MM.1S (cell line): ENCODE results near the gene RYR2.

ENCODE experiments used
- DNase-seq: peaks from one replicate; pipeline ENCODE4 v3.0.0-alpha.2; 2015
- H2AFZ ChIP-seq: fragments of 300-600 bp; sonication (generic); 2 replicates; pipeline ENCODE4 v1.6.0; 2016; ENCODE audit warnings: antibody characterized with exemption, low read length
- H3F3A ChIP-seq: fragments of 300-600 bp; sonication (generic); 2 replicates; pipeline ENCODE4 v1.6.1; 2016; ENCODE audit warnings: mild to moderate bottlenecking, antibody characterized with exemption, low read length, moderate library complexity, mixed read lengths; ENCODE audit not compliant: insufficient read depth
- H3K27ac ChIP-seq: fragments of 300-600 bp; sonication (generic); 2 replicates; pipeline ENCODE4 v1.5.1; 2016; ENCODE audit warnings: mild to moderate bottlenecking, low read length
- H3K27me3 ChIP-seq: fragments of 300-600 bp; sonication (generic); replicated peaks from 2 replicates; pipeline ENCODE4 v1.6.0; 2016; ENCODE audit warnings: low read length; ENCODE audit not compliant: insufficient read depth
- H3K36me3 ChIP-seq: fragments of 300-600 bp; sonication (generic); replicated peaks from 2 replicates; pipeline ENCODE4 v1.6.1; 2016; ENCODE audit warnings: mild to moderate bottlenecking, low read length, mixed read lengths; ENCODE audit not compliant: insufficient read depth
- H3K4me1 ChIP-seq: fragments of 300-600 bp; sonication (generic); 2 replicates; pipeline ENCODE4 v1.6.1; 2016; ENCODE audit warnings: low read length, mixed read lengths
- H3K4me2 ChIP-seq: fragments of 300-600 bp; sonication (generic); 2 replicates; pipeline ENCODE4 v1.6.0; 2016; ENCODE audit warnings: low read depth, low read length
- H3K4me3 ChIP-seq: fragments of 300-600 bp; sonication (generic); 2 replicates; pipeline ENCODE4 v1.5.1; 2016; ENCODE audit warnings: low read length, mixed read lengths
- H3K79me2 ChIP-seq: fragments of 300-600 bp; sonication (generic); 2 replicates; pipeline ENCODE4 v1.6.1; 2016; ENCODE audit warnings: mixed run types, low read length, mixed read lengths
- H3K9ac ChIP-seq: fragments of 300-600 bp; sonication (generic); 2 replicates; pipeline ENCODE4 v1.6.1; 2016; ENCODE audit warnings: low read length, mixed read lengths
- H3K9me2 ChIP-seq: fragments of 300-600 bp; sonication (generic); replicated peaks from 2 replicates; pipeline ENCODE4 v1.6.1; 2016; ENCODE audit warnings: mild to moderate bottlenecking, low read length, mixed read lengths; ENCODE audit not compliant: insufficient read depth
- H3K9me3 ChIP-seq: fragments of 300-600 bp; sonication (generic); replicated peaks from 2 replicates; pipeline ENCODE4 v1.6.1; 2016; ENCODE audit warnings: mild to moderate bottlenecking, low read length, mixed read lengths; ENCODE audit not compliant: insufficient read depth
- H4K20me1 ChIP-seq: fragments of 300-600 bp; sonication (generic); 2 replicates; pipeline ENCODE4 v1.6.1; 2016; ENCODE audit warnings: mild to moderate bottlenecking, low read length, moderate library complexity, mixed read lengths; ENCODE audit not compliant: insufficient read depth
- CTCF ChIP-seq: fragments of 300-600 bp; sonication (generic); IDR thresholded peaks from 2 replicates; pipeline ENCODE4 v1.5.1; 2016; ENCODE audit warnings: antibody characterized with exemption, low read length, mixed read lengths
- EZH2 ChIP-seq: fragments of 300-600 bp; sonication (generic); optimal IDR thresholded peaks from 2 replicates; pipeline ENCODE3; 2017; ENCODE audit warnings: low read depth, mild to moderate bottlenecking, antibody characterized with exemption, low read length, mixed read lengths
- EZH2phosphoT487 ChIP-seq: fragments of 300-600 bp; sonication (generic); IDR thresholded peaks from 2 replicates; pipeline ENCODE4 v1.6.1; 2018; ENCODE audit warnings: antibody characterized with exemption, low read length

The RYR2 gene

GRCh38 chr1:237318748-237319147 lies 276.8 kb downstream of the RYR2 start:
- H3K79me2 ChIP-seq, result no peaks in the 10 kb centered on the region

GRCh38 chr1:237320890-237321289 lies 278.9 kb downstream of the RYR2 start:
- Histone ChIP-seq H3K27ac (no peak overlapping the region), H3K4me2 (no peak overlapping the region), H3K36me3 (no peaks in the 10 kb centered on the region), H3K27me3 (no peaks in the 10 kb centered on the region), H3F3A (no peaks in the 10 kb centered on the region), H4K20me1 (no peaks in the 10 kb centered on the region), H3K9me2 (no peaks in the 10 kb centered on the region), H3K79me2 (no peaks in the 10 kb centered on the region), H3K4me3 (no peak overlapping the region), H3K9me3 (no peaks in the 10 kb centered on the region), H2AFZ (no peak overlapping the region), H3K9ac (no peak overlapping the region), H3K4me1 (no peaks in the 10 kb centered on the region)
- no peak for TF ChIP-seq CTCF
- no peak for TF ChIP-seq EZH2phosphoT487
- TF ChIP-seq EZH2, result no peak
- no peak for DNase-seq

More at GRCh38 chr1:237318748-237319147, 276.8 kb downstream of the RYR2 start:
- H3F3A ChIP-seq, result no peaks in the 10 kb centered on the region
- no peak overlapping the region for H3K27ac ChIP-seq
- no peak overlapping the region for H3K9ac ChIP-seq
- TF ChIP-seq EZH2phosphoT487 (no peak), CTCF (no peak), EZH2 (no peak)
- H3K9me2 ChIP-seq, result no peaks in the 10 kb centered on the region
- no peak for DNase-seq
- H3K4me3 ChIP-seq, result no peak overlapping the region
- no peak overlapping the region for H2AFZ ChIP-seq
- H3K4me2 ChIP-seq, result no peak overlapping the region
- no peaks in the 10 kb centered on the region for H3K36me3 ChIP-seq
- H3K27me3 ChIP-seq, result no peaks in the 10 kb centered on the region
- no peaks in the 10 kb centered on the region for H4K20me1 ChIP-seq
- H3K9me3 ChIP-seq, result no peaks in the 10 kb centered on the region
- H3K4me1 ChIP-seq, result no peaks in the 10 kb centered on the region

DNA sequence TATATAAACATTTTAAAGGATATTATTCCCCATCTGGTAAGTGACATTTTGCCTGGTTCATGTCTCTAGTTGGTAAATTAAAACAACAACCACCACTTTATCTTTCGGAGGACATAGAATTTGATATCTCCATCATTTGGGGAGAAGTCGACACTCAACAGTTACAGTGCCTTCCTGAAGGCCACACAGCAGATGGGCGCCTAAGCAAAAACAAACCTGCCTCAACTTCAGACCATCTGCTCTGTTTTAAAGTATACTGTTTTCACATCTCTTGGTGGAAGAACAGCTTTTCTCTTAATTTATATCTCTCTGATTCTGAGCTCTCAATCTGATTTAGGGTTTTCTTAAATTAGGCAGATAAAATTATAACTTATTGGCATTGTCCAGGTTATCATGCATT lies 282.2 kb downstream of the RYR2 start:
- H3K79me2 ChIP-seq, result no peaks in the 10 kb centered on the region
- H3F3A ChIP-seq, result no peaks in the 10 kb centered on the region
- H3K4me2 ChIP-seq, result no peak overlapping the region
- H3K9me3 ChIP-seq, result no peaks in the 10 kb centered on the region
- no peak overlapping the region for H3K9ac ChIP-seq
- H3K27ac ChIP-seq, result no peak overlapping the region
- TF ChIP-seq EZH2, result no peak
- no peak for TF ChIP-seq CTCF
- TF ChIP-seq EZH2phosphoT487, result no peak
- H2AFZ ChIP-seq, result no peak overlapping the region
- no peak for DNase-seq
- H3K9me2 ChIP-seq, result no peaks in the 10 kb centered on the region
- H3K27me3 ChIP-seq, result no peaks in the 10 kb centered on the region
- H3K36me3 ChIP-seq, result no peaks in the 10 kb centered on the region
- H4K20me1 ChIP-seq, result no peaks in the 10 kb centered on the region
- H3K4me1 ChIP-seq, result no peaks in the 10 kb centered on the region
- no peak overlapping the region for H3K4me3 ChIP-seq
